Ovary (tissue), 3 donors: ENCODE data around the gene KAT2B.

Experiments used
- EP300 ChIP-seq: sonication (generic); formaldehyde crosslinking; IDR thresholded peaks from one replicate; pipeline ENCODE4 v1.6.1; 2017; ENCODE audit warnings: antibody characterized with exemption
- TF ChIP-seq, protein P1 (sequence below), 3 donors: fragments of 450-650 bp in 2 of 3; fragments of 200-600 bp in 1 of 3; IDR thresholded peaks; one replicate each; pipeline versions ENCODE4 v1.5.1 to v1.8.0; 2016 to 2022; ENCODE audit warnings: antibody characterized with exemption in 3 of 3, mild to moderate bottlenecking in 1 of 3
- donor health status: DM: no; HTN: no; CAD: no.

DNA sequence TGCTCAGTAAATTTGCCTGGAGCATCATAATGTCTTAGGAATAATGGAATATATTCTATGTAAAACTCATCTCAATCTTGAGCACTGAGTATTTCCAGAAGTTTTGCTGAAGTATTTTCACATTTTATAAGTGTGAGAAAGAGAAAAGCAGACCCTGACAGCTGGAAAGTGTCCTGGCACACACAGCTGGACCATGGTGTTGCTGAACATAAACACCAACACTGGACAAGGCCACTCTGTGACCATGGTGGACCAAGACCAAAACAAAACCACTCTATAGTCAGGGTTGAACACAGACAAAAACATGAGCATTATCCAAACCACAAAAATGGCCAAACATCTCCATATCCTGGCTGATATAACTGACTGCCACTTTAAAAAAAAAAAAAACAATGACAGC, 160.9 kb downstream of the KAT2B start:
- TF ChIP-seq, protein P1, sequence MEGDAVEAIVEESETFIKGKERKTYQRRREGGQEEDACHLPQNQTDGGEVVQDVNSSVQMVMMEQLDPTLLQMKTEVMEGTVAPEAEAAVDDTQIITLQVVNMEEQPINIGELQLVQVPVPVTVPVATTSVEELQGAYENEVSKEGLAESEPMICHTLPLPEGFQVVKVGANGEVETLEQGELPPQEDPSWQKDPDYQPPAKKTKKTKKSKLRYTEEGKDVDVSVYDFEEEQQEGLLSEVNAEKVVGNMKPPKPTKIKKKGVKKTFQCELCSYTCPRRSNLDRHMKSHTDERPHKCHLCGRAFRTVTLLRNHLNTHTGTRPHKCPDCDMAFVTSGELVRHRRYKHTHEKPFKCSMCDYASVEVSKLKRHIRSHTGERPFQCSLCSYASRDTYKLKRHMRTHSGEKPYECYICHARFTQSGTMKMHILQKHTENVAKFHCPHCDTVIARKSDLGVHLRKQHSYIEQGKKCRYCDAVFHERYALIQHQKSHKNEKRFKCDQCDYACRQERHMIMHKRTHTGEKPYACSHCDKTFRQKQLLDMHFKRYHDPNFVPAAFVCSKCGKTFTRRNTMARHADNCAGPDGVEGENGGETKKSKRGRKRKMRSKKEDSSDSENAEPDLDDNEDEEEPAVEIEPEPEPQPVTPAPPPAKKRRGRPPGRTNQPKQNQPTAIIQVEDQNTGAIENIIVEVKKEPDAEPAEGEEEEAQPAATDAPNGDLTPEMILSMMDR (IDR thresholded peaks at IDR 0.05): no peak
- no peak for TF ChIP-seq EP300
